ENCODE data around the gene TAS2R16. TPM values are rescaled to one million over a fixed set of nuclear protein-coding genes. Genes with fewer than 3 reads are reported as not detected.

TAS2R16 gene
- total RNA-seq, 1 experiment from 2014 or later, result not detected

DNA sequence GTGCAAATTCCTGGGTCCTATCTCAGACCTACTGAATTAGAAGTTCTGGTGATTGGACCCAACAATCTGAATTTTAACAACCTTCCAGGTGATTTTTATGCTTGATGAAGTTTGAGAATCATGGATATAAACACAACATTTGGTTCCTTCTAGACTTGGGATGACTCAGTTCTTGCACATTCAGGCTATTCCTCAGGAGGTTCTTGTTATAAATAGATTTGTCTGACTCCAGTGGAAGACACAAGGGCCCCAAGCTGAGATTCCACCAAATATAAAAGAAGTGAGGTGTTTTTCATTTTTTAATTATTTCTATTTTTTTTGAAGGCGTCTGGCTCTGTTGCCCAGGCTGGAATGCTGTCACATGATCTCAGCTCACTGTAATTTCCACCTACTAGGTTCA lies 9.4 kb upstream of the TAS2R16 start:
- Histone ChIP-seq H3K9me2 (ENCODE audit: insufficient read depth) (no peaks in the 10 kb centered on the region), H3K9ac (ENCODE audit: low read length) (no peak overlapping the region), H4K20me1 (ENCODE audit: insufficient read depth) (no peaks in the 10 kb centered on the region), H3K4me1 (ENCODE audit: control insufficient read depth in 1 of 2, insufficient read depth in 2 of 2, low read length in 2 of 2) (no peaks in the 10 kb centered on the region), H3K27ac (ENCODE audit: low read depth, low read length) (no peak overlapping the region), H3K79me2 (ENCODE audit: insufficient read depth, low read length) (no peaks in the 10 kb centered on the region), H3K4me3 (replicated peaks in 1 of 2; ENCODE audit: low read depth in 1 of 2, low read length in 2 of 2) (no peak overlapping the region), H3K4me2 (ENCODE audit: low read length) (no peak overlapping the region), H3K27me3 (ENCODE audit: insufficient read depth, low read length) (no peaks in the 10 kb centered on the region), H2AFZ (ENCODE audit: low read depth, low read length, poor library complexity, severe bottlenecking) (no peak overlapping the region), H3K9me3 (ENCODE audit: control insufficient read depth in 1 of 2, insufficient read depth in 1 of 2, low read depth in 1 of 2, low read length in 2 of 2) (no peaks in the 10 kb centered on the region), H3K36me3 (ENCODE audit: control insufficient read depth in 1 of 2, insufficient read depth in 2 of 2, low read length in 2 of 2) (no peaks in the 10 kb centered on the region)
- DNase-seq (ENCODE audit: low read depth, low spot score) (no peak), ATAC-seq (no peak)
- intact Hi-C loops (cut with micrococcal nuclease), result no loop called here
- no peak for TF ChIP-seq ZNF274 (IDR thresholded peaks at IDR 0.05; ENCODE audit: low read depth, low read length)
- no peak for TF ChIP-seq JUND (IDR thresholded peaks at IDR 0.05)
- TF ChIP-seq SP1 (IDR thresholded peaks at IDR 0.05; ENCODE audit: low read depth), result no peak
- TF ChIP-seq, protein P1, sequence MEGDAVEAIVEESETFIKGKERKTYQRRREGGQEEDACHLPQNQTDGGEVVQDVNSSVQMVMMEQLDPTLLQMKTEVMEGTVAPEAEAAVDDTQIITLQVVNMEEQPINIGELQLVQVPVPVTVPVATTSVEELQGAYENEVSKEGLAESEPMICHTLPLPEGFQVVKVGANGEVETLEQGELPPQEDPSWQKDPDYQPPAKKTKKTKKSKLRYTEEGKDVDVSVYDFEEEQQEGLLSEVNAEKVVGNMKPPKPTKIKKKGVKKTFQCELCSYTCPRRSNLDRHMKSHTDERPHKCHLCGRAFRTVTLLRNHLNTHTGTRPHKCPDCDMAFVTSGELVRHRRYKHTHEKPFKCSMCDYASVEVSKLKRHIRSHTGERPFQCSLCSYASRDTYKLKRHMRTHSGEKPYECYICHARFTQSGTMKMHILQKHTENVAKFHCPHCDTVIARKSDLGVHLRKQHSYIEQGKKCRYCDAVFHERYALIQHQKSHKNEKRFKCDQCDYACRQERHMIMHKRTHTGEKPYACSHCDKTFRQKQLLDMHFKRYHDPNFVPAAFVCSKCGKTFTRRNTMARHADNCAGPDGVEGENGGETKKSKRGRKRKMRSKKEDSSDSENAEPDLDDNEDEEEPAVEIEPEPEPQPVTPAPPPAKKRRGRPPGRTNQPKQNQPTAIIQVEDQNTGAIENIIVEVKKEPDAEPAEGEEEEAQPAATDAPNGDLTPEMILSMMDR (IDR thresholded peaks at IDR 0.05 in 2 of 3, conservative IDR thresholded peaks at IDR 0.05 in 1 of 3; ENCODE audit: borderline replicate concordance in 1 of 3, insufficient read depth in 1 of 3, low read depth in 2 of 3, low read length in 2 of 3), result no peak
- TF ChIP-seq EZH2phosphoT487 (IDR thresholded peaks at IDR 0.05; ENCODE audit: borderline replicate concordance), result no peak
- TF ChIP-seq, protein P2, sequence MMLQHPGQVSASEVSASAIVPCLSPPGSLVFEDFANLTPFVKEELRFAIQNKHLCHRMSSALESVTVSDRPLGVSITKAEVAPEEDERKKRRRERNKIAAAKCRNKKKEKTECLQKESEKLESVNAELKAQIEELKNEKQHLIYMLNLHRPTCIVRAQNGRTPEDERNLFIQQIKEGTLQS (IDR thresholded peaks at IDR 0.05), result no peak
- no peak for TF ChIP-seq FOSL1 (IDR thresholded peaks at IDR 0.05; ENCODE audit: low read depth)
- TF ChIP-seq, protein P3, sequence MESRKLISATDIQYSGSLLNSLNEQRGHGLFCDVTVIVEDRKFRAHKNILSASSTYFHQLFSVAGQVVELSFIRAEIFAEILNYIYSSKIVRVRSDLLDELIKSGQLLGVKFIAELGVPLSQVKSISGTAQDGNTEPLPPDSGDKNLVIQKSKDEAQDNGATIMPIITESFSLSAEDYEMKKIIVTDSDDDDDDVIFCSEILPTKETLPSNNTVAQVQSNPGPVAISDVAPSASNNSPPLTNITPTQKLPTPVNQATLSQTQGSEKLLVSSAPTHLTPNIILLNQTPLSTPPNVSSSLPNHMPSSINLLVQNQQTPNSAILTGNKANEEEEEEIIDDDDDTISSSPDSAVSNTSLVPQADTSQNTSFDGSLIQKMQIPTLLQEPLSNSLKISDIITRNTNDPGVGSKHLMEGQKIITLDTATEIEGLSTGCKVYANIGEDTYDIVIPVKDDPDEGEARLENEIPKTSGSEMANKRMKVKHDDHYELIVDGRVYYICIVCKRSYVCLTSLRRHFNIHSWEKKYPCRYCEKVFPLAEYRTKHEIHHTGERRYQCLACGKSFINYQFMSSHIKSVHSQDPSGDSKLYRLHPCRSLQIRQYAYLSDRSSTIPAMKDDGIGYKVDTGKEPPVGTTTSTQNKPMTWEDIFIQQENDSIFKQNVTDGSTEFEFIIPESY (IDR thresholded peaks at IDR 0.05; ENCODE audit: extremely low read depth, insufficient replicate concordance, low read length), result no peak
- TF ChIP-seq POLR2AphosphoS5 (IDR thresholded peaks at IDR 0.05; ENCODE audit: low read depth, low read length), result no peak
- no peak for TF ChIP-seq TCF7L2 (IDR thresholded peaks at IDR 0.05; ENCODE audit: borderline replicate concordance, extremely low read depth, insufficient read depth, insufficient read length)
- TF ChIP-seq RAD21 (IDR thresholded peaks at IDR 0.05; ENCODE audit: low read depth), result no peak
- no peak for TF ChIP-seq YY1 (IDR thresholded peaks at IDR 0.05; ENCODE audit: extremely low read depth, insufficient replicate concordance, low read depth, low read length)
- no peak for TF ChIP-seq ELF1 (IDR thresholded peaks at IDR 0.05; ENCODE audit: borderline replicate concordance, low read depth)
- no peak for TF ChIP-seq SIN3A (IDR thresholded peaks at IDR 0.05; ENCODE audit: low read depth)
- TF ChIP-seq CBX3 (IDR thresholded peaks at IDR 0.05; ENCODE audit: low read depth), result no peak
- TF ChIP-seq, protein P4, sequence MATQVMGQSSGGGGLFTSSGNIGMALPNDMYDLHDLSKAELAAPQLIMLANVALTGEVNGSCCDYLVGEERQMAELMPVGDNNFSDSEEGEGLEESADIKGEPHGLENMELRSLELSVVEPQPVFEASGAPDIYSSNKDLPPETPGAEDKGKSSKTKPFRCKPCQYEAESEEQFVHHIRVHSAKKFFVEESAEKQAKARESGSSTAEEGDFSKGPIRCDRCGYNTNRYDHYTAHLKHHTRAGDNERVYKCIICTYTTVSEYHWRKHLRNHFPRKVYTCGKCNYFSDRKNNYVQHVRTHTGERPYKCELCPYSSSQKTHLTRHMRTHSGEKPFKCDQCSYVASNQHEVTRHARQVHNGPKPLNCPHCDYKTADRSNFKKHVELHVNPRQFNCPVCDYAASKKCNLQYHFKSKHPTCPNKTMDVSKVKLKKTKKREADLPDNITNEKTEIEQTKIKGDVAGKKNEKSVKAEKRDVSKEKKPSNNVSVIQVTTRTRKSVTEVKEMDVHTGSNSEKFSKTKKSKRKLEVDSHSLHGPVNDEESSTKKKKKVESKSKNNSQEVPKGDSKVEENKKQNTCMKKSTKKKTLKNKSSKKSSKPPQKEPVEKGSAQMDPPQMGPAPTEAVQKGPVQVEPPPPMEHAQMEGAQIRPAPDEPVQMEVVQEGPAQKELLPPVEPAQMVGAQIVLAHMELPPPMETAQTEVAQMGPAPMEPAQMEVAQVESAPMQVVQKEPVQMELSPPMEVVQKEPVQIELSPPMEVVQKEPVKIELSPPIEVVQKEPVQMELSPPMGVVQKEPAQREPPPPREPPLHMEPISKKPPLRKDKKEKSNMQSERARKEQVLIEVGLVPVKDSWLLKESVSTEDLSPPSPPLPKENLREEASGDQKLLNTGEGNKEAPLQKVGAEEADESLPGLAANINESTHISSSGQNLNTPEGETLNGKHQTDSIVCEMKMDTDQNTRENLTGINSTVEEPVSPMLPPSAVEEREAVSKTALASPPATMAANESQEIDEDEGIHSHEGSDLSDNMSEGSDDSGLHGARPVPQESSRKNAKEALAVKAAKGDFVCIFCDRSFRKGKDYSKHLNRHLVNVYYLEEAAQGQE (IDR thresholded peaks at IDR 0.05; ENCODE audit: low read depth), result no peak
- no peak for TF ChIP-seq EGR1 (IDR thresholded peaks at IDR 0.05; ENCODE audit: low read depth)
- TF ChIP-seq CEBPB (IDR thresholded peaks at IDR 0.05; ENCODE audit: low read depth), result no peak
- TF ChIP-seq POLR2A (IDR thresholded peaks at IDR 0.05; ENCODE audit: borderline replicate concordance, extremely low read depth, insufficient read depth, insufficient read length), result no peak
- ChIA-PET CTCF (no interaction called here), POLR2A (no interaction called here), RAD21 (ENCODE audit: low non-redundant PET in 1 of 2, low total read pairs in 2 of 2, uncharacterized antibody in 2 of 2, unreplicated experiment in 2 of 2) (no interaction called here)
- BruUV-seq (replicated peaks), result no TSS peak

Data from HCT116 (cell line).